Activated CD4-positive, alpha-beta T cell treated with anti-CD3 and anti-CD28 coated beads, Interleukin-2, Interleukin-6, amounts not matched to agents 100 ng/mL and 50 ng/mL, durations not matched to agents 16 hours and 8 hours (primary cell): ENCODE results near the gene HELB.

ENCODE experiments used
- DNase-seq: peaks from one replicate; pipeline ENCODE4 v3.0.0-alpha.2; 2020

HELB gene

GRCh38 chr12:66365718-66366490 lies 63.6 kb downstream of the HELB start:
- DNase-seq: no peak

- DNase-seq: no peak
Observed at GRCh38 chr12:66367015-66367667, 64.8 kb downstream of the HELB start.

- DNase-seq: no peak
Observed at GRCh38 chr12:66371982-66372381, 69.7 kb downstream of the HELB start.

- DNase-seq: no peak
Observed at GRCh38 chr12:66375560-66375959, 73.3 kb downstream of the HELB start.

- no peak for DNase-seq
Observed at GRCh38 chr12:66379616-66380015, 77.3 kb downstream of the HELB start.

GRCh38 chr12:66380769-66381535 lies 78.7 kb downstream of the HELB start:
- no peak for DNase-seq

- no peak for DNase-seq
Observed at GRCh38 chr12:66387117-66387516, 84.8 kb downstream of the HELB start.
